Esophagus squamous epithelium (tissue), 5 donors: ENCODE results near the gene ERG. TPM values are rescaled to one million over a fixed set of nuclear protein-coding genes. Genes with fewer than 3 reads are reported as not detected.

Source experiments
- DNase-seq: peaks from one replicate; lab custom pipeline; 2025; lab: John Stamatoyannopoulos, UW
- H3K27ac ChIP-seq, 4 donors: fragments of 200-600 bp; sonication (generic); one replicate each; pipeline ENCODE4 v1.5.1; 2016 to 2019; ENCODE audit warnings: mild to moderate bottlenecking in 1 of 4
- H3K27me3 ChIP-seq, 4 donors: fragments of 200-600 bp; sonication (generic); 1 replicate in 3 of 4; 2 replicates in 1 of 4; pipeline versions ENCODE4 v1.5.1 to v1.6.0; 2017 to 2021; ENCODE audit warnings: antibody characterized with exemption in 1 of 4
- H3K36me3 ChIP-seq, 3 donors: fragments of 200-600 bp; sonication (generic); one replicate each; pipeline ENCODE4 v1.5.1; 2016 to 2019
- H3K4me1 ChIP-seq, 3 donors: fragments of 200-600 bp; sonication (generic); one replicate each; pipeline ENCODE4 v1.5.1; 2017 to 2019
- H3K4me3 ChIP-seq, 4 donors: fragments of 200-600 bp; sonication (generic); 1 replicate in 3 of 4; 2 replicates in 1 of 4; pipeline ENCODE4 v1.5.1; 2016 to 2019; ENCODE audit warnings: mild to moderate bottlenecking in 2 of 4, moderate library complexity in 1 of 4
- H3K9me3 ChIP-seq, 3 donors: fragments of 200-600 bp; sonication (generic); one replicate each; pipeline ENCODE4 v1.5.1; 2016 to 2019
- CTCF ChIP-seq, 6 experiments: fragments of 450-650 bp in 4 of 6; fragments of 200-600 bp in 2 of 6; sonication (generic) in 2 of 6; IDR thresholded peaks; one replicate each; pipeline ENCODE4 v1.5.1; 2016 to 2019; ENCODE audit warnings: antibody characterized with exemption in 6 of 6, mild to moderate bottlenecking in 4 of 6, moderate library complexity in 4 of 6
- POLR2A ChIP-seq, 4 donors: fragments of 450-650 bp; IDR thresholded peaks; one replicate each; pipeline ENCODE4 v1.6.1; 2017; ENCODE audit warnings: antibody characterized with exemption in 4 of 4, mild to moderate bottlenecking in 4 of 4, moderate library complexity in 3 of 4
- WGBS, 2 donors: methylation state at CpG; one replicate each; pipeline ENCODE4 v1.1.5; 2018; 5-methylcytosine and 5-hydroxymethylcytosine counted together
- intact Hi-C: fragments of 100-400 bp; cut with DNase I; formaldehyde crosslinking; loops from one replicate; pipeline ENCODE4 v1.15.0; 2022
- total RNA-seq, 4 donors: library from RNA; depleted of rRNA; stranded (reverse); fragments of >200 nt; gene quantifications; one replicate each; pipeline ENCODE4 v1.1.0, GENCODE V29; 2016
- donor health status: DM: yes; HTN: yes; CAD: no.

The ERG gene
- total RNA-seq, 4 donors from 2014 or later, result 2.5 to 10.9 (median 8.4) TPM

- Histone ChIP-seq H3K9me3 (no peaks in the 10 kb centered on the region), H3K4me3 (no peak overlapping the region), H3K27me3 (no peaks in the 10 kb centered on the region), H3K36me3 (no peaks in the 10 kb centered on the region), H3K27ac (peak overlapping the region in 3 of 4 donors; percentile 22 to 54 (median 24)), H3K4me1 (peaks cover 0 to 63% (median 21%) of the 10 kb centered on the region in 3 donors)
- 51 to 92% methylated on average over 4 to 5 of the region's 7 CpGs for WGBS, 2 donors
- TF ChIP-seq CTCF (IDR thresholded peaks at IDR 0.05), result no peak
- no peak for TF ChIP-seq POLR2A (IDR thresholded peaks at IDR 0.05)
- no peak for DNase-seq
- intact Hi-C loops, result no loop called here
Measured at GRCh38 chr21:38474124-38474523, 24.2 kb downstream of the ERG start.

GRCh38 chr21:38472412-38473108, 25.7 kb downstream of the ERG start:
- Histone ChIP-seq H3K27me3 (no peaks in the 10 kb centered on the region), H3K4me1 (peaks cover 0 to 57% (median 17%) of the 10 kb centered on the region in 3 donors), H3K36me3 (no peaks in the 10 kb centered on the region), H3K4me3 (peak overlapping the region in 1 of 4 donors; percentile 8), H3K27ac (peak overlapping the region; percentile 45 to 73 (median 60)), H3K9me3 (no peaks in the 10 kb centered on the region)
- intact Hi-C loops, result no loop called here
- TF ChIP-seq POLR2A (IDR thresholded peaks at IDR 0.05) (no peak), CTCF (IDR thresholded peaks at IDR 0.05) (no peak)
- no peak for DNase-seq
- 67 to 71% methylated on average over 16 to 19 of the region's 23 CpGs for WGBS, 2 donors

- intact Hi-C loops, result no loop called here
- Histone ChIP-seq H3K9me3 (no peaks in the 10 kb centered on the region), H3K27me3 (no peaks in the 10 kb centered on the region), H3K4me1 (peaks cover 0 to 57% (median 17%) of the 10 kb centered on the region in 3 donors), H3K4me3 (no peak overlapping the region), H3K36me3 (no peaks in the 10 kb centered on the region), H3K27ac (peak overlapping the region; percentile 45 to 73 (median 60))
- WGBS, 2 donors, result 44 to 54% methylated on average over 5 of the region's 5 CpGs
- TF ChIP-seq CTCF (IDR thresholded peaks at IDR 0.05), result no peak
- TF ChIP-seq POLR2A (IDR thresholded peaks at IDR 0.05), result no peak
- no peak for DNase-seq
Measured at GRCh38 chr21:38471766-38472165, 26.5 kb downstream of the ERG start.

GRCh38 chr21:38470755-38471154, 27.5 kb downstream of the ERG start:
- Histone ChIP-seq H3K36me3 (no peaks in the 10 kb centered on the region), H3K9me3 (no peaks in the 10 kb centered on the region), H3K27me3 (no peaks in the 10 kb centered on the region), H3K4me1 (peaks cover 0 to 52% (median 17%) of the 10 kb centered on the region in 3 donors), H3K4me3 (no peak overlapping the region), H3K27ac (peak overlapping the region in 3 of 4 donors; percentile 44 to 73 (median 54))
- intact Hi-C loops, result no loop called here
- DNase-seq, result no peak
- WGBS, 2 donors, result 27 to 31% methylated on average over 3 of the region's 3 CpGs
- TF ChIP-seq POLR2A (IDR thresholded peaks at IDR 0.05) (no peak), CTCF (IDR thresholded peaks at IDR 0.05) (no peak)

GRCh38 chr21:38469642-38470041, 28.6 kb downstream of the ERG start:
- intact Hi-C loops, result no loop called here
- DNase-seq, result no peak
- H3K9me3 ChIP-seq, result no peaks in the 10 kb centered on the region
- no peak overlapping the region for H3K27ac ChIP-seq
- no peaks in the 10 kb centered on the region for H3K36me3 ChIP-seq
- peaks cover 0 to 43% (median 12%) of the 10 kb centered on the region in 3 donors for H3K4me1 ChIP-seq
- no peaks in the 10 kb centered on the region for H3K27me3 ChIP-seq
- WGBS, 2 donors, result 20 to 32% methylated on average over 1 of the region's 1 CpG
- no peak overlapping the region for H3K4me3 ChIP-seq
- TF ChIP-seq POLR2A (IDR thresholded peaks at IDR 0.05) (no peak), CTCF (IDR thresholded peaks at IDR 0.05) (no peak)
